Endothelial cell of umbilical vein (primary cell): ENCODE data around the gene KLRF2. TPM values are rescaled to one million over a fixed set of nuclear protein-coding genes. Genes with fewer than 3 reads are reported as not detected.

Experiments used
- BruUV-seq: library from RNA; stranded (reverse); fragments of 400-500 nt; replicated peaks from 2 replicates; lab custom pipeline; 2021; lab: Mats Ljungman, UMichigan
- CTCF ChIA-PET: fragments of 300-600, 350-600 bp; sonication (Branson Sonifier 250); formaldehyde crosslinking; loops from one replicate; lab custom pipeline; 2021; ENCODE audit warnings: antibody characterized with exemption, inconsistent platforms; lab: Charles Lee
- POLR2A ChIA-PET: fragments of 300-600, 350-600 bp; sonication (Branson Sonifier 250); formaldehyde crosslinking; loops from one replicate; lab custom pipeline; 2021; ENCODE audit warnings: antibody characterized with exemption, inconsistent platforms; lab: Charles Lee
- DNase-seq: peaks from one replicate; pipeline ENCODE4 v3.0.0-alpha.2; 2011; ENCODE audit warnings: low read depth, low spot score
- FAIRE-seq: peaks from 2 replicates; lab custom pipeline; 2011; peaks lifted over from hg19 to GRCh38; lab: Jason Lieb, UNC
- H2AFZ ChIP-seq: 2 replicates; pipeline ENCODE4 v1.6.0; 2012; ENCODE audit warnings: low read depth, low read length, control low read depth, inconsistent platforms
- H3K27ac ChIP-seq: 2 replicates; pipeline ENCODE4 v1.5.1; 2011; ENCODE audit warnings: low read depth, mild to moderate bottlenecking, control low read depth, low read length, moderate library complexity; ENCODE audit not compliant: insufficient read depth
- H3K27me3 ChIP-seq, 2 experiments: 2 replicates each; pipeline versions ENCODE4 v1.6.0 to v1.6.1; 2011; ENCODE audit warnings: low read length in 2 of 2, mixed read lengths in 1 of 2; ENCODE audit not compliant: control insufficient read depth in 2 of 2, insufficient read depth in 2 of 2
- H3K36me3 ChIP-seq, 2 experiments: 2 replicates in 1 of 2; 3 replicates in 1 of 2; pipeline ENCODE4 v1.5.1; 2011; ENCODE audit warnings: low read length in 2 of 2, mild to moderate bottlenecking in 1 of 2, moderate library complexity in 1 of 2; ENCODE audit not compliant: control insufficient read depth in 2 of 2, insufficient read depth in 2 of 2; ENCODE audit errors: extremely low read depth in 1 of 2
- H3K4me1 ChIP-seq: 3 replicates; pipeline ENCODE4 v1.5.1; 2011; ENCODE audit warnings: mild to moderate bottlenecking, low read length; ENCODE audit not compliant: control insufficient read depth, insufficient read depth; ENCODE audit errors: extremely low read depth
- H3K4me2 ChIP-seq: 2 replicates; pipeline ENCODE4 v1.6.1; 2011; ENCODE audit warnings: low read length, control low read depth, mixed read lengths; ENCODE audit not compliant: insufficient read depth
- H3K4me3 ChIP-seq, 3 experiments: fragments of 200-600 bp in 1 of 3; sonication (generic), shearing (Covaris generic) in 1 of 3; replicated peaks in 1 of 3; 2 replicates each; pipeline ENCODE4 v1.5.1; 2011 to 2016; ENCODE audit warnings: control low read depth in 3 of 3, low read length in 3 of 3, mild to moderate bottlenecking in 2 of 3, inconsistent platforms in 1 of 3, low read depth in 1 of 3, moderate library complexity in 1 of 3; ENCODE audit not compliant: insufficient read depth in 1 of 3
- H3K79me2 ChIP-seq: 2 replicates; pipeline ENCODE4 v1.6.0; 2012; ENCODE audit warnings: low read length, inconsistent platforms; ENCODE audit not compliant: control insufficient read depth, insufficient read depth
- H3K9ac ChIP-seq: replicated peaks from 2 replicates; pipeline ENCODE3; 2011; ENCODE audit warnings: low read length, control low read depth; ENCODE audit not compliant: insufficient read depth; ENCODE audit errors: extremely low read depth
- H3K9me1 ChIP-seq: replicated peaks from 3 replicates; pipeline ENCODE4 v1.6.0; 2011; ENCODE audit warnings: mild to moderate bottlenecking, low read length; ENCODE audit not compliant: control insufficient read depth, insufficient read depth; ENCODE audit errors: extremely low read depth
- H3K9me3 ChIP-seq: replicated peaks from 2 replicates; pipeline ENCODE4 v1.5.1; 2012; ENCODE audit warnings: low read length, inconsistent platforms; ENCODE audit not compliant: control insufficient read depth, insufficient read depth
- H4K20me1 ChIP-seq: replicated peaks from 2 replicates; pipeline ENCODE3; 2011; ENCODE audit warnings: mild to moderate bottlenecking, low read length; ENCODE audit not compliant: control insufficient read depth, insufficient read depth; ENCODE audit errors: extremely low read depth
- EZH2 ChIP-seq: IDR thresholded peaks from 2 replicates; pipeline ENCODE4 v1.6.1; 2012; ENCODE audit warnings: borderline replicate concordance, low read depth, mild to moderate bottlenecking, moderate library complexity, low read length, inconsistent platforms; ENCODE audit not compliant: severe bottlenecking
- FOS ChIP-seq: IDR thresholded peaks from 2 replicates; pipeline ENCODE4 v1.6.1; 2011; ENCODE audit warnings: mild to moderate bottlenecking, low read length, moderate library complexity, borderline replicate concordance; ENCODE audit not compliant: insufficient read depth
- GATA2 ChIP-seq: IDR thresholded peaks from 2 replicates; pipeline ENCODE4 v1.7.0; 2011; ENCODE audit warnings: low read depth, mild to moderate bottlenecking, moderate library complexity, mixed read lengths, low read length; ENCODE audit not compliant: insufficient read length, insufficient read depth
- JUN ChIP-seq: IDR thresholded peaks from 2 replicates; pipeline ENCODE4 v1.6.1; 2011; ENCODE audit warnings: borderline replicate concordance, low read depth; ENCODE audit not compliant: insufficient read length, insufficient read depth
- MYC ChIP-seq: IDR thresholded peaks from one replicate; pipeline ENCODE4 v1.6.1; 2011; ENCODE audit warnings: mild to moderate bottlenecking, low read depth, low read length
- POLR2A ChIP-seq: IDR thresholded peaks from 2 replicates; pipeline ENCODE4 v1.6.1; 2012; ENCODE audit warnings: low read depth, mild to moderate bottlenecking, control low read depth, low read length
- POLR2AphosphoS5 ChIP-seq: IDR thresholded peaks from 2 replicates; pipeline ENCODE4 v1.6.1; 2012; ENCODE audit warnings: low read depth, mild to moderate bottlenecking, control low read depth, low read length, moderate library complexity; ENCODE audit not compliant: insufficient read depth
- dilution Hi-C: fragments of 300-500 bp; cut with MboI; formaldehyde crosslinking; loops from one replicate; pipeline ENCODE4 v1.15.0; 2019; ENCODE audit warnings: low sequenced_read_pairs; ENCODE audit not compliant: extremely low pct_ligation_motif_present
- intact Hi-C: fragments of 100-400 bp; cut with micrococcal nuclease; formaldehyde crosslinking; loops from one replicate; pipeline ENCODE4 v1.10.0; 2022
- polyA plus RNA-seq, 4 experiments: library from polyadenylated mRNA; depleted of rRNA in 3 of 4; stranded (reverse) in 3 of 4; unstranded in 1 of 4; fragments of >200 nt; gene quantifications; 2 replicates each; pipeline versions ENCODE4 v1.2.1 to v1.2.3, GENCODE V29; 2011 to 2012; ENCODE audit warnings: missing spikeins in 1 of 4
- total RNA-seq: library from RNA; stranded (reverse); gene quantifications from 2 replicates; pipeline ENCODE4 v1.2.3, GENCODE V29; 2021
- TF ChIP-seq, protein P1 (sequence below): IDR thresholded peaks from 2 replicates; pipeline ENCODE4 v1.6.1; 2011; ENCODE audit not compliant: insufficient read depth, insufficient read length
- TF ChIP-seq, protein P2 (sequence below), 2 donors: IDR thresholded peaks; 1 replicate in 1 of 2; 2 replicates in 1 of 2; pipeline ENCODE4 v1.5.1; 2011; ENCODE audit warnings: low read length in 2 of 2, mild to moderate bottlenecking in 2 of 2, moderate library complexity in 2 of 2, control low read depth in 1 of 2, inconsistent platforms in 1 of 2, low read depth in 1 of 2; ENCODE audit not compliant: insufficient read depth in 1 of 2; ENCODE audit errors: extremely low read depth in 1 of 2

Gene KLRF2
- total and polyA plus RNA-seq, 2 donors (not counting 3 experiments of a cell fraction or from before 2014, with no cell fraction given), result not detected

DNA sequence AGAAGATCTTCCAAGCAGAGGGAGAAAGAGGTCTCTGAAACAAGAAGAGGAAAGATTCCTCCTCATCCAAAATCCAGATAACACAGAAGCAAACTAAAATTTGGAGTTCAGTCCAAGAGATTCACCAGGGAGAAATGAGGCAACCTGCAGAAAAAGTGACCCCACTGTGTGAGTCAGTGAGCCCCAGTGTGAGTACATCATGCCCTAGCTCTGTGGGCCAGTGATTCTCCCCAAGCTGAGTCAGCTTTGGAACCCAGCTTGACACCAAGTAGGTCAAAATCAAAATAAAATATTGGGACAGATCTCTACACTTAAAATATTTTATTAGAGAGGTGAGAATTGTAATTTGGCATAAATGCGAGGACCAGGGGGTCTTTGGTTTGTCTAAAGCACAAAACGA lies 29.4 kb upstream of the KLRF2 start:
- Histone ChIP-seq H3K4me2 (no peak overlapping the region), H3K9me3 (no peaks in the 10 kb centered on the region), H3K9ac (no peak overlapping the region), H3K9me1 (no peaks in the 10 kb centered on the region), H3K4me3 (no peak overlapping the region), H3K36me3 (no peaks in the 10 kb centered on the region), H3K4me1 (no peaks in the 10 kb centered on the region), H3K27me3 (no peaks in the 10 kb centered on the region), H4K20me1 (no peaks in the 10 kb centered on the region), H2AFZ (no peak overlapping the region), H3K27ac (no peak overlapping the region), H3K79me2 (no peaks in the 10 kb centered on the region)
- FAIRE-seq (no peak), DNase-seq (no peak)
- no TSS peak for BruUV-seq
- CTCF ChIA-PET, result interaction anchor here (0.9 kb wide), 1 partner anchor 15 kb away, joined by 3 read pairs; no protein-coding TSS in a partner anchor
- intact Hi-C loops, result no loop called here
- dilution Hi-C loops, result no loop called here
- POLR2A ChIA-PET, result no interaction called here
- TF ChIP-seq MYC (no peak), GATA2 (no peak), POLR2AphosphoS5 (no peak), EZH2 (no peak), POLR2A (no peak), FOS (no peak), JUN (no peak)
- TF ChIP-seq, protein P1, sequence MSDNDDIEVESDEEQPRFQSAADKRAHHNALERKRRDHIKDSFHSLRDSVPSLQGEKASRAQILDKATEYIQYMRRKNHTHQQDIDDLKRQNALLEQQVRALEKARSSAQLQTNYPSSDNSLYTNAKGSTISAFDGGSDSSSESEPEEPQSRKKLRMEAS, result no peak
- TF ChIP-seq, protein P2, sequence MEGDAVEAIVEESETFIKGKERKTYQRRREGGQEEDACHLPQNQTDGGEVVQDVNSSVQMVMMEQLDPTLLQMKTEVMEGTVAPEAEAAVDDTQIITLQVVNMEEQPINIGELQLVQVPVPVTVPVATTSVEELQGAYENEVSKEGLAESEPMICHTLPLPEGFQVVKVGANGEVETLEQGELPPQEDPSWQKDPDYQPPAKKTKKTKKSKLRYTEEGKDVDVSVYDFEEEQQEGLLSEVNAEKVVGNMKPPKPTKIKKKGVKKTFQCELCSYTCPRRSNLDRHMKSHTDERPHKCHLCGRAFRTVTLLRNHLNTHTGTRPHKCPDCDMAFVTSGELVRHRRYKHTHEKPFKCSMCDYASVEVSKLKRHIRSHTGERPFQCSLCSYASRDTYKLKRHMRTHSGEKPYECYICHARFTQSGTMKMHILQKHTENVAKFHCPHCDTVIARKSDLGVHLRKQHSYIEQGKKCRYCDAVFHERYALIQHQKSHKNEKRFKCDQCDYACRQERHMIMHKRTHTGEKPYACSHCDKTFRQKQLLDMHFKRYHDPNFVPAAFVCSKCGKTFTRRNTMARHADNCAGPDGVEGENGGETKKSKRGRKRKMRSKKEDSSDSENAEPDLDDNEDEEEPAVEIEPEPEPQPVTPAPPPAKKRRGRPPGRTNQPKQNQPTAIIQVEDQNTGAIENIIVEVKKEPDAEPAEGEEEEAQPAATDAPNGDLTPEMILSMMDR (IDR thresholded peaks at IDR 0.05; ENCODE audit: extremely low read depth in 1 of 2, insufficient read depth in 1 of 2, low read depth in 1 of 2, low read length in 2 of 2), result no peak
